ENCODE data around the gene MON2.
"Not testable (repeated sequence)": the region's sequence is repeated elsewhere in the genome, so short reads cannot be mapped to it uniquely, and the experiment has no call there.

The MON2 gene

GRCh38 chr12:62466594-62467491 is at the start of gene MON2:
Gene MON2, plus strand, starts transcription at chr12:62466826. Its CDS starts 382 bp downstream, at chr12:62467208.
- DNase-seq (ENCODE audit: low read depth, low spot score): no peak

- DNase-seq (ENCODE audit: low read depth, low spot score): no peak
Measured at GRCh38 chr12:62426089-62426488, 40.5 kb upstream of the MON2 start.

GRCh38 chr12:62429457-62429856 is 37.2 kb upstream of the MON2 start:
- no peak for DNase-seq (ENCODE audit: low read depth, low spot score)

- no peak for DNase-seq (ENCODE audit: low read depth, low spot score)
Measured at GRCh38 chr12:62434494-62435302, 31.9 kb upstream of the MON2 start.

- DNase-seq (ENCODE audit: low read depth, low spot score): peak; percentile 57
Measured at GRCh38 chr12:62435303-62436163, 31.1 kb upstream of the MON2 start.

- no peak for DNase-seq (ENCODE audit: low read depth, low spot score)
Measured at GRCh38 chr12:62436164-62436503, 30.5 kb upstream of the MON2 start.

GRCh38 chr12:62438098-62438692 is 28.4 kb upstream of the MON2 start:
- no peak for DNase-seq (ENCODE audit: low read depth, low spot score)

- DNase-seq (ENCODE audit: low read depth, low spot score): no peak
Measured at GRCh38 chr12:62446754-62447452, 19.7 kb upstream of the MON2 start.

GRCh38 chr12:62448436-62448835 is 18.2 kb upstream of the MON2 start:
- DNase-seq (ENCODE audit: low read depth, low spot score): no peak

- DNase-seq (ENCODE audit: low read depth, low spot score): not testable (repeated sequence)
Measured at GRCh38 chr12:62455429-62455828, 11.2 kb upstream of the MON2 start.

- DNase-seq (ENCODE audit: low read depth, low spot score): no peak
Measured at GRCh38 chr12:62458626-62459025, 8.0 kb upstream of the MON2 start.

- DNase-seq (ENCODE audit: low read depth, low spot score): no peak
Measured at GRCh38 chr12:62459976-62460375, 6.7 kb upstream of the MON2 start.

GRCh38 chr12:62461171-62461837 is 5.3 kb upstream of the MON2 start:
- DNase-seq (ENCODE audit: low read depth, low spot score): not testable (repeated sequence)

GRCh38 chr12:62463252-62463651 is 3.4 kb upstream of the MON2 start:
- DNase-seq (ENCODE audit: low read depth, low spot score): not testable (repeated sequence)

- no peak for DNase-seq (ENCODE audit: low read depth, low spot score)
Measured at GRCh38 chr12:62466018-62466593, 520 bp upstream of the MON2 start.

- DNase-seq (ENCODE audit: low read depth, low spot score): no peak
Measured at GRCh38 chr12:62468397-62468796, 1.8 kb downstream of the MON2 start.

- no peak for DNase-seq (ENCODE audit: low read depth, low spot score)
Measured at GRCh38 chr12:62468935-62469334, 2.3 kb downstream of the MON2 start.

GRCh38 chr12:62469704-62470103 is 3.1 kb downstream of the MON2 start:
- DNase-seq (ENCODE audit: low read depth, low spot score): no peak

- no peak for DNase-seq (ENCODE audit: low read depth, low spot score)
Measured at GRCh38 chr12:62471734-62472133, 5.1 kb downstream of the MON2 start.

GRCh38 chr12:62472472-62472871 is 5.8 kb downstream of the MON2 start:
- no peak for DNase-seq (ENCODE audit: low read depth, low spot score)
